OCI-LY7 (cell line): ENCODE data around the gene INO80E. TPM values are rescaled to one million over a fixed set of nuclear protein-coding genes. Genes with fewer than 3 reads are reported as not detected.

Source experiments
- BruUV-seq: library from RNA; stranded (reverse); fragments of 400-500 nt; replicated peaks from 2 replicates; lab custom pipeline; 2021; lab: Mats Ljungman, UMichigan
- CTCF ChIA-PET: fragments of 300-600 bp; sonication (Branson Sonifier 250); formaldehyde crosslinking; loops from one replicate; lab custom pipeline; 2022; ENCODE audit warnings: antibody characterized with exemption; ENCODE audit not compliant: unreplicated experiment; lab: Charles Lee
- POLR2A ChIA-PET: fragments of 300-600 bp; sonication (Branson Sonifier 250); formaldehyde crosslinking; loops from one replicate; lab custom pipeline; 2022; ENCODE audit warnings: antibody characterized with exemption; lab: Charles Lee
- DNase-seq: peaks from one replicate; pipeline ENCODE4 v3.0.0-alpha.2; 2015; ENCODE audit warnings: low spot score
- H2AFZ ChIP-seq: fragments of 200-600 bp; sonication (generic), shearing (Covaris generic); 2 replicates; pipeline ENCODE4 v1.6.1; 2014; ENCODE audit warnings: mild to moderate bottlenecking, antibody characterized with exemption, low read length, moderate library complexity
- H3K27ac ChIP-seq: fragments of 200-600 bp; sonication (generic); 2 replicates; pipeline ENCODE4 v1.5.1; 2014; ENCODE audit warnings: mixed run types, low read depth, mild to moderate bottlenecking, moderate library complexity, low read length, inconsistent platforms; ENCODE audit not compliant: poor library complexity, severe bottlenecking
- H3K36me3 ChIP-seq: fragments of 200-600 bp; sonication (generic); 2 replicates; pipeline ENCODE4 v1.6.1; 2014; ENCODE audit warnings: mild to moderate bottlenecking, antibody characterized with exemption, low read length, moderate library complexity, mixed read lengths; ENCODE audit not compliant: insufficient read depth
- H3K4me1 ChIP-seq: fragments of 200-600 bp; sonication (generic); 2 replicates; pipeline ENCODE4 v1.5.1; 2014; ENCODE audit warnings: mild to moderate bottlenecking, low read length; ENCODE audit not compliant: insufficient read depth, poor library complexity, severe bottlenecking
- H3K4me2 ChIP-seq: fragments of 200-600 bp; sonication (generic); 2 replicates; pipeline ENCODE4 v1.6.1; 2014; ENCODE audit warnings: mild to moderate bottlenecking, low read length
- H3K4me3 ChIP-seq: fragments of 200-600 bp; sonication (generic); 2 replicates; pipeline ENCODE4 v1.5.1; 2014; ENCODE audit warnings: mild to moderate bottlenecking, low read depth, low read length; ENCODE audit not compliant: poor library complexity, severe bottlenecking
- H3K79me2 ChIP-seq: fragments of 200-600 bp; sonication (generic); 2 replicates; pipeline ENCODE4 v1.6.1; 2016; ENCODE audit warnings: low read depth, mild to moderate bottlenecking, low read length, moderate library complexity, mixed read lengths; ENCODE audit not compliant: insufficient read depth
- H3K9me2 ChIP-seq: fragments of 200-600 bp; sonication (generic); 2 replicates; pipeline ENCODE4 v1.6.1; 2016; ENCODE audit warnings: mild to moderate bottlenecking, low read length, mixed read lengths; ENCODE audit not compliant: insufficient read depth
- H3K9me3 ChIP-seq: fragments of 200-600 bp; sonication (generic); 2 replicates; pipeline ENCODE4 v1.6.1; 2014; ENCODE audit warnings: mild to moderate bottlenecking, mixed run types, low read length, mixed read lengths
- H4K20me1 ChIP-seq: fragments of 200-600 bp; sonication (generic); 2 replicates; pipeline ENCODE4 v1.6.1; 2014; ENCODE audit warnings: mild to moderate bottlenecking, antibody characterized with exemption, low read length, moderate library complexity, mixed read lengths; ENCODE audit not compliant: insufficient read depth
- CTCF ChIP-seq: fragments of 200-600 bp; sonication (generic); conservative IDR thresholded peaks from 2 replicates; pipeline ENCODE4 v1.5.1; 2014; ENCODE audit warnings: mild to moderate bottlenecking, antibody characterized with exemption, low read length, moderate library complexity, mixed read lengths
- EZH2phosphoT487 ChIP-seq: fragments of 200-600 bp; sonication (generic); IDR thresholded peaks from 2 replicates; pipeline ENCODE4 v1.6.1; 2018; ENCODE audit warnings: low read depth, borderline replicate concordance, mild to moderate bottlenecking, mixed run types, antibody characterized with exemption, low read length, moderate library complexity, mixed read lengths
- intact Hi-C: fragments of 100-400 bp; cut with micrococcal nuclease; formaldehyde crosslinking; loops from one replicate; pipeline ENCODE4 v1.10.0; 2022; ENCODE audit not compliant: unreplicated experiment
- total RNA-seq, 2 experiments: library from RNA; depleted of rRNA in 1 of 2; stranded (reverse); fragments of >200 nt in 1 of 2; shearing (Covaris generic) in 1 of 2; gene quantifications; 2 replicates each; pipeline ENCODE4 v1.2.3, GENCODE V29; 2014 to 2022

Gene INO80E
- total RNA-seq, 2 experiments from 2014 or later: 88.0 to 129 TPM

GRCh38 chr16:29950806-29951461, 45.1 kb upstream of the INO80E start:
- H3K9me3 ChIP-seq: peaks cover 18% of the 10 kb centered on the region; the same call in 1 of the 2 replicates
- H3K9me2 ChIP-seq: no peaks in the 10 kb centered on the region
- no peak overlapping the region for H3K27ac ChIP-seq
- peaks cover 26% of the 10 kb centered on the region for H3K4me1 ChIP-seq
- TF ChIP-seq EZH2phosphoT487 (no peak), CTCF (no peak)
- BruUV-seq: no TSS peak
- H3K36me3 ChIP-seq: no peaks in the 10 kb centered on the region
- no peaks in the 10 kb centered on the region for H4K20me1 ChIP-seq
- ChIA-PET POLR2A (no interaction called here), CTCF (no interaction called here)
- no peak for DNase-seq
- no peak overlapping the region for H3K4me3 ChIP-seq
- no peak overlapping the region for H3K4me2 ChIP-seq
- intact Hi-C loops: no loop called here
- no peak overlapping the region for H2AFZ ChIP-seq
- H3K79me2 ChIP-seq: no peaks in the 10 kb centered on the region

GRCh38 chr16:29951625-29952365, 44.2 kb upstream of the INO80E start:
- Histone ChIP-seq H3K36me3 (no peaks in the 10 kb centered on the region), H2AFZ (no peak overlapping the region), H3K4me3 (no peak overlapping the region), H3K9me2 (no peaks in the 10 kb centered on the region), H3K4me2 (no peak overlapping the region), H4K20me1 (no peaks in the 10 kb centered on the region), H3K27ac (no peak overlapping the region), H3K4me1 (peaks cover 30% of the 10 kb centered on the region), H3K9me3 (peaks cover 18% of the 10 kb centered on the region; the same call in 1 of the 2 replicates), H3K79me2 (no peaks in the 10 kb centered on the region)
- POLR2A ChIA-PET: interaction anchor here (0.6 kb wide), 1 partner anchor 42 kb away, joined by 3 read pairs; no protein-coding TSS in a partner anchor
- intact Hi-C loops: no loop called here
- TF ChIP-seq CTCF (no peak), EZH2phosphoT487 (no peak)
- CTCF ChIA-PET: no interaction called here
- no TSS peak for BruUV-seq
- no peak for DNase-seq
